T-helper 1 cell (primary cell): ENCODE measurements around the gene ATP11A.
"Not testable (repeated sequence)": the region's sequence is repeated elsewhere in the genome, so short reads cannot be mapped to it uniquely, and the experiment has no call there.

Source experiments
- DNase-seq, 5 donors: peaks; one replicate each; pipeline ENCODE4 v3.0.0-alpha.2; 2012 to 2020

Gene ATP11A

GRCh38 chr13:112779856-112780604 lies 90.2 kb downstream of the ATP11A start:
- no peak for DNase-seq

DNA sequence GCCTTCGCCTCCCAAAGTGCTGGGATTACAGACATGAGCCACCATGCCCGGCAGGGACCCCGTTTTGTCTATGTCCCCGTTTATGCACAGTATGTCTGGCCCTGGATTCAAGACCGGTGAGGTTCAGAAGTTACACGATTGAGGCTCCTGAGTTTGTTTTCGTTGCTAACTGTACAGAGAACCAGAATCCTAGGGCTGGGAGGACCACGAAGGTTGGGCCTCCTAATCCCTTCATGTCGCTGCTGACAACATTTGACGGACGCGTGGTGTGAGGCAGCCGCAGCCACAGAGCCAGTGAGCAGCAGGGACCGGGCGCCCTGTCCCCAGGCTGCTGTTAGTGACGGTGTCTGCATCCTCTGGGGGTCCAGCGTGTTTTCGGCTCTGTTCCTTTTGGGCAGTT lies 91.4 kb downstream of the ATP11A start:
- no peak for DNase-seq

DNA sequence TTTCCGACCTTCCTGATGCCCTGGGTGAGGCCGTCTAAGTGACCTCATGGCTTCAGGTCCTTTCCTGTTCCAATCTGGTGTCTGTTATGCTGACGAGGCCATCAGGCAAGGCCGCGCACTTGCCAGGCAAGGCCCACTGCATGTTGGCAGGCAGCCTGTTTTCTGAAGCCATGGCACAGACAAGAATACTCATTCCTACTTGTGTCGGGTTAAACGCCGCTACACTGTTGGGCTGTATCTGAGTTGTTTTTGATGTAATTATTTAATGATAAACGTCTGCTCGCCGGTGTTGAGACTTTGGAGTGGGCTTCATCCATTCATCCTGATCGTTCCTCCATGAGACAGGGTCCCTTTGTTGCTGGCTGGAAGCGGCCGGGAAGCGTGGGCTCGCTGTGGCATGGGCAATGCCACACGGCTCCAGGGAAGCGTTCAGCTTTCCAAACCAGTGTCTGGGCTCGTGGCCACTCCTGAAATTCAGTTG lies 92.1 kb downstream of the ATP11A start:
- no peak for DNase-seq

- DNase-seq: no peak
Observed at GRCh38 chr13:112782429-112783010, 92.7 kb downstream of the ATP11A start.

DNA sequence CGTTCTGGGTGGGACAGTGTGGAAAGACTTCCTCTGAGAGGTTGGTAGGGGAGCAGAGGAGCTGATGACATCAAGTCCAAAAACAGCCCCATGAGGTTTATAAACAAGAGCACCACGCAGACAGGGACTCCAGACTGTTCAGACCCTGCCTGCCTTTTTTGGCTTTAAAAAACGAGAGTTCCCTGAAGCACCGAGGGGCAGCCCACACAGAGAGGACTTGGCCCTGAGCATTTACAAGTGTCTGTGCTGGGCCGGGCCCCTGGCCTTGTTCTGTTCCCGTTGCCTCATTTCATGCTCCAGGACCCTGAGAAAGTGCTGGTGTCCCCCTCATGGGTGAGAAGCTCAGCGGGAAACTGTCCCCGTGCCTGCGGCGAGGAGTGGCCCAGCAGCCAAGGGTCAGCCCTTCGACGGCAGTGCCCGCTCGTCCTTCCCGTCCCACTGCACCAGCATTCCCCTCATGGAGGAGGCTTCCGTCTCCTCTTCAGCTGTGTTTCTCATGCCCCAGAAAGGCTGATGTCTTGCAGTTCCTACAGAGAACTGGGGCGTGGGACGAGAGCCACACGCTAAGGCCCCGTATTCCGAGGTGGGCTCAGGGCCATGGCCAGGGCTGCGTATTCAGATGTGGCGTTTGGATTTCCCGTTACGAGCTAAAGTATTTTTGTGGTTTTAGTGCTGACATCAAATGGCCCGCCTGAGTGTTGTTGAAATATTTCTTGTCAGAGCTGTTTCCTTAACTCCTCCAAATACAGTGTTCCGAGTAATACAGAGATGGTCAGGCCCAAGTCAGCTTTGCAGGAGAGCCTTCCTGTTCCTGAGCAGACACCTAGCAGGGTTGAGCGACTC lies 93.5 kb downstream of the ATP11A start:
- no peak for DNase-seq

- no peak for DNase-seq
Observed at GRCh38 chr13:112783978-112784371, 94.1 kb downstream of the ATP11A start.

DNA sequence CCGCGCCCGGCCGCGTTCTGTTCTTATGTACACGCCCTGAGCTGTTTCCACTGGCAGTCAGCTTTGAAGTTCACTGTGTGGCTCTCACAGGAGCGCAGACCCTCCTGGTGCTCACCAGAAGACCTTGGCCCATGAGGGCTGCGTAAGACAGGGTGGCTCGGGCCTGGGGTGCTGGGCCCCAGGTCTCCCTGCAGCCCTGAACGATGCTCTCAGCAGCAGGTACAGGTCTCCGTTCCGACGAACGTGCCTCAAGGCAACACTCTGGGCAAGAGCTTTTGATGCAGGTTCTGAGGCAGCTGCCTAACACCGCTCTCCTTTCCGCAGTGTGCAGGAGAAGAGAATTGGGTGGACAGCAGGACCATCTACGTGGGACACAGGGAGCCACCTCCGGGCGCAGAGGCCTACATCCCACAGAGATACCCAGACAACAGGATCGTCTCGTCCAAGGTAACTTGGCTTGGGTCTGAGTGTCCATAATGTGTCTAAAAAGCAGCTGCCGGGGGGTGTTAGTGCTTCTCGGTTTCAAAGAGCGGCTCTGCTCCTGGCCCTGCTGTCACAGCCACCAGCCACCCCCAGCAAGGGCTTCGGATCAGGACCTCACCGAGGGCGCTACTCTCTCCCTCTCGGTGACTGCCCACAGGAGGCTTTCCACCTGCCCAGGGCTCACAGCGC lies 95.1 kb downstream of the ATP11A start:
- no peak for DNase-seq

DNA sequence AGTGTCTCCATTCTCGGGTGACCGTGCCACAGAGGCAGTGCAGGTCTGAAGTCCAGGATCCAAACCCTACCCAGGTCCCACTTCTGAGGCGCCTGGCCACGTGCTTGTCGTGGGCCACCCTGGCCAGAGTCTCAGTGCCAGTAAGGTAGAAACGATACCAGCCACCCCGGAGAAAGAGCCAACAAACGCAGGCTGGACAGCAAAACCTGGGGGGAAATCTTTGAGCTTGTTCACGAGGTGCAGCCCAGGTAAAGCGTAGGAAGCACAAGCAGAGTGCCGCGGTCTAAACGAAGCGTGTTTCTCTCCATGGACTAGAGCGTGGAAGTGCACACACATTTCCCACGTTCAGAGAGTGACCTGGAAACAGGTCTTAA lies 95.6 kb downstream of the ATP11A start:
- DNase-seq: no peak

DNA sequence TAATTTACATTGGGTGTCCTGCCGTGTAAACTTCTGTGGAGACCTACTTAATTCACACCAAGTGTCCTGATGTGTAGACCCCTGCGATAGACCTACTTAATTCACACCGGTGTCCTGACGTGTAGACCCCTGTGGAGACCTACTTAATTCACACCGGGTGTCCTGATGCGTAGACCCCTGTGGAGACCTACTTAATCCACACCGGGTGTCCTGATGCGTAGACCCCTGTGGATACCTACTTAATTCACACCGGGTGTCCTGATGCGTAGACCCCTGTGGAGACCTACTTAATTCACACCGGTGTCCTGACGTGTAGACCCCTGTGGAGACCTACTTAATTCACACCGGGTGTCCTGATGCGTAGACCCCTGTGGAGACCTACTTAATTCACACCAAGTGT lies 97.0 kb downstream of the ATP11A start:
- DNase-seq: not testable (repeated sequence)

- DNase-seq: no peak
Observed at GRCh38 chr13:112790735-112791641, 101.2 kb downstream of the ATP11A start.

DNA sequence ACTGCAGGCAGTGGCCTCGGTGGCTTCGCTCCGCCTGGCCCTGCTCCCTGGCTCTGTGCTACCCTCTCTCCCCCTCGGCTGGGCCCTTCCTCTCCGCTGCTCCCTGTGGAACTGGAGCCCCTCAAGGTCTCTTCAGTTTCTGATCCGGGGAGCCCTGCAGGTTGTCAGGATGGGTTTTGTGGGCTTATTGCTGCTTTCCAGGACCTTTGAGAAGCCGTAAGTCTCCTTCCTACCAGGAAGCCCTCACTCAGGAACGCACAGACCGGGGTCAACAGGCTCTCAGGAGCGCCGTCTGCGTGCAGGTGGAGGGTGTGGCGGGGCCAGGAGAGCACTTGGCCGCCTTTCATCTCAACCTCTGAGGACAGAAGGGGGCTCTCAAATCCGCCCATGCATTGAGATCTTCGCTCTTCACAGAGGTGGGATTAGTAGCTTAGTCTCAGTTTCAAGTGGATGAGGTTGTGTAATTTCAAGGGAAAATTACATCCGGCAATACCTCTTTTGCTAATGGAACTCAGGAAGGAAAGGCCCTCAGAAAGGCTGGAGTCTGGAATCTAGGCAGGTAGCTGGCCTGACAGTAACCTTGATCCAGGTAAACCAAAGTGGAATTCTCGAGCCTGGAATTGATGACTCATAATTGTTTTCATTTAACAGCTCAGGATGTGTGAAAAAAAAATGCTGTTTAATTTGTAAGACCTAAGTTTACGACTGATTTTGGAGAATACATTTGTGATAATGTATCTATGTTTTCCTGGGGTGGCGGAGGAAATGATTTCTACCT lies 102.0 kb downstream of the ATP11A start:
- DNase-seq: no peak

- no peak for DNase-seq
Observed at GRCh38 chr13:112792511-112792910, 102.7 kb downstream of the ATP11A start.

DNA sequence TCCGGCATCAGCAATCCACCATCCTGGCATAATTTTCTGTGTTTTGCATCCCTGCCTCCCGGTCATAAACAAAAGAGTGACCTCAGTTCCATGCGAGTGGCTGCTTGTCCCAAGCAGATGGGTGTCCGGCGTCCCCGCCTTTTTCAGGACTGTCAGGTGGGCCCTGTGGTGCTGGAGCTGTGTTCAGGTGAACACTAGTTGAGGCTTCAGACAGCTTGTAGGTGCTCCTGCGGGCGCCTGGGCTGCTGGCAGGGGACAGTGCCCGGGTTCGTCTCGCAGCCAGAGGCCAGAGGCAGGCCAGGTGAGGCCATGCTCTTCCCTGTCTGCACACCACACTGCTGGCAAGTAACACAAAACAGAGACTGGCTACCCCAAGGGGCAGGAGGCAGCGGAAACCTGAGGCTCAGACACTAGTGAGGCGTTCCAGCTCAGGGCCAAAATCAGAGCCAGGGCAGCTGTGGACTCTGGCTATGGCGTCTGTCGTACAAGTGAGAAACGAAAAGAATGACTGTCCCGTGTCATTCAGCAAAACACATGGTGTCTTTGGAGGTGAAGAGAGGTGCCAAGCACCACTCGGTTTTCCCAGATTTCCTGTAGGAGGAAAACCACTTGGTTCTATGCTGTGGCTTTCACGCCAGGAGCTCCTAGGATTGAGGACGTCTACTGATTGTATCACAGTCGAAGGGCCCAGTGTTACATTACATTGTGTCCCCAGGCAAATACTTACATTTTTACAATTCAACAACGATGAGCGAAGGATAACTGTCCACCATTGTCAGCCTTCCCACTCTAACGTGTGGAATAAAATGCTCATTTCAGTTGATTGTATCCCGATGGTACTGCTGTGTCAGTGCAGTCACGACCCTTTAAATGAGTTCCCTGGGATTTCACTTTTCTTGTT lies 104.0 kb downstream of the ATP11A start:
- no peak for DNase-seq

GRCh38 chr13:112795277-112795676 lies 105.4 kb downstream of the ATP11A start:
- DNase-seq: no peak

DNA sequence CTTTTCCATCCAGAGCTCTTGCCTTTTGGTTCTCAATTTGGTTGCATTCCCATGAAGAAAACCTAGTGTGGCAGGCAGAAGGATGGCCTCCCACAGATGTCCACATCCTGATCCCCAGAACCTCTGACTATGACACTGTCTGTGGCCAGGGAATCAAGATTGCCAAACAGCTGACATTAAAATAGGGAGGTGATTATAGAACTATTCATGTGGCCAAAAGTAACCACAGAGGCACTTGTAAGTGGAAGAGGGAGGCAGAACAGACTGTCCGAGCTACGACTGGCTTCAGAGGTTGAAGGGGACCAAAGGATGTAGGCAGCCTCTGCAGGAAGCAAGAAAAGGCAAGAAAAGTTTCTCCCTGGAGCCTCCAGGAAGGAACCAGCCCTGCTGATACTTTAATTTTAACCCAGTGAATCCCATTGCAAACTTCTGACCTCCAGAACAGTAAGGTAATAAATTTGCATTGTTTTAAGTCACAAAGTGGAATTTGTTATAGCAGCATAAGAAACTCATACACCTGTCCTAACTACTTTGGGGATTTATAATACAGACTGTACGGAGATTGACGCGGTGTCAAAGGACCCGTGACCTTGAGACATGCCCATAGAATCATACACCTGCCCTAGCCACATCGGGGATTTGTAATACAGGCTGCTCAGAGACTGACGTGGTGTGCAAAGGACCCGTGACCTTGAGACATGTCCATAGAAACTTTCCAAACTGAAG lies 106.5 kb downstream of the ATP11A start:
- no peak for DNase-seq

GRCh38 chr13:112799394-112799793 lies 109.6 kb downstream of the ATP11A start:
- no peak for DNase-seq

DNA sequence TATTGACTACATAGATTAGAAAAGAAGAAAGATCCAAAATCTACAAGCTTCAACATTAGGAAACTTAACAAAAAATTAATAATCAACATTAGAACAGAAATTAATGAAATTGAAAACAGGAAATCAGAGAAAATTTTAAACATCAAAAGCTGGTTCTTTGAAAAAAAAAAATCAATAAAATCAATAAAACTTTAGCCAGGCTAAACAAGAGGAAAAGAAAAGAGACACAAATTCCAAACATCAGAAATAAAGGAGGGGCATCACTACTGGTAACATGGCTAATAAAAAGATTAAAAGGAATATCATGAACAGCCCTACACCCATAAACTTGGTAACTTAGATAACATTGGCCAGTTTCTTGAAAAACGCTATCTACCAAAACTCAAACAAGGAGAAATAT lies 110.2 kb downstream of the ATP11A start:
- DNase-seq: no peak

GRCh38 chr13:112800807-112801206 lies 111.0 kb downstream of the ATP11A start:
- not testable (repeated sequence) for DNase-seq

- no peak for DNase-seq
Observed at GRCh38 chr13:112802802-112803195, 113.0 kb downstream of the ATP11A start.
